Activated naive CD4-positive, alpha-beta T cell treated with anti-CD3 and anti-CD28 coated beads, Interleukin-2, amount 50 U/mL, for 16 hours (primary cell): ENCODE measurements around the gene ATE1.
"Not testable (repeated sequence)": the region's sequence is repeated elsewhere in the genome, so short reads cannot be mapped to it uniquely, and the experiment has no call there.

Experiments
- DNase-seq: peaks from one replicate; pipeline ENCODE4 v3.0.0-alpha.2; 2020

Gene ATE1

DNA sequence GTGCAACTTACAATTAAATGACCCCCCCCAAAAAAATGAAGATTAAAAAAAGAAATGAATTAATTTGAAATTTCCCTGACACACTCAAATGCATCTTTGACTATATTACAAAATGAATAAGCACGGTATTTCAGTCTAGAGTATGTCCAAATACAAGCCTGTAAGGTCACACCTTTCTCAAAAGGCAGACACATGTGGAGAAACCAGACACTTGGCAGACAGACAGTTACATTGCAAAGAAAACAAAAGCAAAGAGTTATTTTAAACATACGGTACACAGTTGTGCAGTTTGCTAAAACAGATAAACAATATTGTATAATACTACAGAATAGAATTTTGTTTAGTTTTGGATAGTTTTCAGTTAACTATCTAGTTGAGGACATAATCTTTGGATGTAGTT lies 153.0 kb downstream of the ATE1 start:
- no peak for DNase-seq

DNA sequence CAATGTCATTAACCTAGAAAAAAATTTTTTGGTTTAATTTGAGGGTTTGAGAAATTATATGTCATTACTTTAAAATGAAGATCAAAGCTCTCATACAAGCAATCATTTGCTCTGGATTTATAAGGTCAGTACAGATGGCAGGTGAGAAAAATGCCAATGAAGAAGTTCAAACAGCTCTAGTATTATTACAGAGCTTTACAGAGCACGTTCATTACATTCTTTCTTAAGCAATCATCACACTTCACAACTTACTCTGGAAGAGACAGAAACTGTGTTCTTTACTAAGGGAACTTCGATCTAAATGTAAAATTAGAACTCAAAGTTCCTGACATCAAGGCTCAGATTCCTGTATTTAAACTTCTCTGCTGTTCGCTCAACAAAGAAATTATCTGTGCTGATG lies 153.4 kb downstream of the ATE1 start:
- DNase-seq, result no peak

DNA sequence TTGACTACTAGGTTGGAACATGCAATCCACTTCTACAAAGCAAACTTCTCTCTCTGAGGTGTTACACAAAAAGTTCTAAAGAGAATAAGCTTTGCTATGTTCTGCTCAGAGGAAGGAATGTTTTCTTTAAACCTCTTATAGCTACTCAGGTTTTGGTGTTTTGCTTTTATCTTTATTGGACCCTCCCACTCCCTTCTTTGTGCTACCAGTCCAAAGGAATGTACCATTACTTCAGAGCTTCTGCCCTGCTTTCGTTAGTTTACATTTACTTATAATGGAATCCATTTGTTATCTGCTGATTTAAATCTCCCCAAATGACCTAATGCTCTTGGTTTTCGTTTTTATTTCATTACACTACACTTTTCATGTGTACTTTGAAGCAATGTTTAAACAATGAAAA lies 154.9 kb downstream of the ATE1 start:
- no peak for DNase-seq

DNA sequence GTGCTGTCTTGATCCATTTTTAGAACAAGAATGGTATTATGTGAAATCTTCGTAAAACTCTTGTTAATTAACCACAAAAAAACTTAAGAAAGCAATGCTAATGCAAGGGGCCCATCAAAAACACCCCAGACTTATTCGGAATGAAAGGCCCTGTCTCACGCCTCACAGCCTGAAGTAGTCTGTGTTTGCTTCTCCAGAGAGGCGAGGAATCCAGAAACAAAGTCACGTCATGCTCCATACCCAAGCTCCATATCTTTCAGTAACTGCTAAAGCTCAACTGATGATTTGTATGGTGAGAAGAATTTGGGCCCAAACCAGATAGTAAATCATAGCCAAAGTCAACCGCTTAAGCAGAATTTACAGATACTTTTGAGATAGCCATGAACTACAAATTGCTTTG lies 155.4 kb downstream of the ATE1 start:
- DNase-seq, result no peak

DNA sequence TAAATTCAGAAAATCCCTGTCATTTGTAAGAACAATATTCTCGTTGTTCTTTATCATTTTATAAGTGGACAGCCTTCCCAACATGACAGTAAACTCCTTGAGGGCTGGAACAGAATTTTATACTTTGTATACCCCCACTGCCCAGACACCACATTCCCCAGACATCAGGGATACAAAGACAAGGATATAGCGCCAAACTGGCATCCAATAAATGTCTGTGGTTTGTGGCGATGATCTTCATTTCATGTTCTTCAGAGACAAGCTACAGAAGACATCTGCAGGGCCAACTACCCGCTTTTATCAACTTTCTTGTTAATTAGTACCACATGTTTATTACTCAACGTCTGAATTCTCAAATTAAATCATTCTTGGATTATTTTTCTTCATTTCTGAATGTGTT lies 155.9 kb downstream of the ATE1 start:
- no peak for DNase-seq

DNA sequence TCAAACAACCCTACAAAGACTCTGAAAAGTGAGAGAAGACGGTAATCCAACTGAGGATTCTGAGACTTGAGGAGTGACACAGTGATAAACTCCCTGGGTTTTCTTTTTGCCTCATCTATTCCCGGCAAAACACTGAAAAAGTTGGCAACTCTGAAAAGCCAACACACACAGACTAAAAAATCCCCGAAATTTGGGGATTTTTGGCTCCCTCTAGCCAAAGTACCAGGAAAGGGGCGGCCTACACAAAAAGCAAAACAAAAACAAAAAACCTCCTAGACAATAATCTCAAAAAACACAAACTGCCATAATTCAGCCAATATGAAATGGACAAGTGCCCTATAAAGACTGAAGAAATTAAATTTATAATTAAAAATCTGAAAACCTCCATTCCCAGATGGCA lies 161.4 kb downstream of the ATE1 start:
- DNase-seq, result no peak

DNA sequence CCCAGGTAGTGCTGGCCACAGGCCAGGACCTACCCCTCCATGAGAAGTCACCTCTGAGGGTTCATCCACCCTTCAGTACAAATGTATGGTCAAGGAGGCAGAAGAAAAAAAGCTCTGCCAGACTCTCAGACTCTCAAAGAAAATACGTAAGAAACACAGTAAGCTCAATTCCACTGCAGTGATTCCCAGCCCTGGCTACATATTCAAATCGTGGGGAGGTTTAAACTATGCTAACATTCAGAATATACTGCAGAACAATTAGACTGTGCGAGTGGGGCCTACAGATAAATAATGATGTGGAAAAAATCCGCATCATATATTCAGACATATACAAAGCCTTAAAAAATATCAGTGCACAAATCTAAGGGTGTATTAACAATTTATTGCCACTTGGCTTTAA lies 162.6 kb downstream of the ATE1 start:
- DNase-seq, result no peak

DNA sequence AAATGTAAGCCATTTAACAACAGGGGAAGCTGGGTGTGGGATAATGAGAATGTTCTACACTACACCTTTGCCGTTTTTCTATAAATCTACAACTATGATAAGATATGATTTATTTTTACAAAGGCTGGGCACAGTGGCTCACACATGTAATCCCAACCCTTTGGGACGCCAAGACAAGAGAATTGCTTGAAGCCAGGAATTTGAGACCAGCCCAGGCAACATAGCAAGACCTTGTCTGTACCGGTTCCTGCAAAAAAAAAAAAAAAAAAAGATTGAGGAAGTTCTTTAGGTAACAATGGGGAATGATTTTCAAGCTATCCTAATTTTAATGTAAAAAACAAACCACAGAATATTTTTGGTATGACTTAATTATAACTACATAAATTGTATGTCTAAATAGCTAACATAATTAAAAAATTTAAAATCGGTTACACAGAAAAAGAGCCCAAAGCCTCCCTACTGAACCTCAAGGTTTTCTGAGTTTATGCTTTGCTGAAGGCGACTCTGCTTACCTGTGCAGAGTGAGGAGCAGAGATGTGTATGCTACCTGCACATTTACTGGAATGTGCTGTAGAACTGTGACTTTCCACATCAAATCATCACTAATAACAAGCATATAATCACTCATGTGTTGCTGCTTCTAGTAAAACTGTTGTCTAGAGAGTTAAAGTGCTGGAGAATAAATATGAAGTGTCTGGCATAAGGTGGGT lies 163.4 kb downstream of the ATE1 start:
- DNase-seq, result no peak

DNA sequence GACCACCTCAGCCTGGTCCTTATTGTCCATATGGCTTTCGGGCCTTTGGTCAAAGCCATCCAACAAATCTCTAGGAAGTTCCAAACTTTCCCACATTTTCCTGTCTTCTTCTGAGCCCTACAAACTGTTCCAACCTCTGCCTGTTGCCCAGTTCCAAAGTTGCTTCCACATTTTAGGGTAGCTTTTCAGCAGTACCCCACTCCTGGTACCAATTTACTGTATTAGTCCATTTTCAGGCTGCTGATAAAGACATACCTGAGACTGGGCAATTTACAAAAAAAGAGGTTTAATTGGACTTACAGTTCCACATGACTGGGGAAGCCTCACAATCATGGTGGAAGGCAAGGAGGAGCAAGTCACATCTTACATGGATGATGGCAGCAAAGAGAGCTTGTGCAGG lies 170.6 kb downstream of the ATE1 start:
- not testable (repeated sequence) for DNase-seq

DNA sequence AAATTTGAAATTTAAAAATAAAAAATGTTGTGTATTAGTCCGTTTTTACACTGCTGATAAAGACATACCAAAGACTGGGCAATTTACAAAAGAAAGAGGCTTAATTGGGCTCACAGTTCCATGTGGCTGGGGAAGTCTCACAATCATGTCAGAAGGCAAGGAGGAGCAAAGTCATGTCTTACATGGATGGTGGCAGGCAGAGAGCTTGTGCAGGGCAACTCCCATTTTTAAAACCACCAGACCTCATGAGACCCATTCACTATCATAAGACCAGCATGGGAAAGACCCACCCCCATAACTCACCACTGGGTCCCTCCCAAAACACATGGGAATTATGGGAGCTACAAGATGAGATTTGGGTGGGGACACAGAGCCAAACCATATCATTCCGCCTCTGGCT lies 172.3 kb downstream of the ATE1 start:
- not testable (repeated sequence) for DNase-seq

DNA sequence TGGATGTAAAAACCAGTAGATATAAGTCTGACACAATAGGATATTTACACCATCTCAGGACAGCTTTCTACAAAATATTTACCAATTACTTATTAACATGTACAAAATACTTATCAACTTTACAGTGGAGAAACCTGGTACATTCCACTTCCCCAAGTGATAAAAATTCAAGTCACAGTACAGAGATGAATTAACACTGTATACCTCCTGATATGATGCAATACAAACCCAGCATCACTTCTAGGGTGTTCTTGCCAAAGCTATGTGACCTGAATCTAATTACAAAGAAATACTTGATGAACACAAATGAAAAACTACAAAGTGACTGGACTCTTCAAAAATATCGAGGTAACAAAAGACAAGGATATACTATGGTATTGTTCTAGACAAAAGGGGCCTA lies 173.2 kb downstream of the ATE1 start:
- DNase-seq, result no peak

DNA sequence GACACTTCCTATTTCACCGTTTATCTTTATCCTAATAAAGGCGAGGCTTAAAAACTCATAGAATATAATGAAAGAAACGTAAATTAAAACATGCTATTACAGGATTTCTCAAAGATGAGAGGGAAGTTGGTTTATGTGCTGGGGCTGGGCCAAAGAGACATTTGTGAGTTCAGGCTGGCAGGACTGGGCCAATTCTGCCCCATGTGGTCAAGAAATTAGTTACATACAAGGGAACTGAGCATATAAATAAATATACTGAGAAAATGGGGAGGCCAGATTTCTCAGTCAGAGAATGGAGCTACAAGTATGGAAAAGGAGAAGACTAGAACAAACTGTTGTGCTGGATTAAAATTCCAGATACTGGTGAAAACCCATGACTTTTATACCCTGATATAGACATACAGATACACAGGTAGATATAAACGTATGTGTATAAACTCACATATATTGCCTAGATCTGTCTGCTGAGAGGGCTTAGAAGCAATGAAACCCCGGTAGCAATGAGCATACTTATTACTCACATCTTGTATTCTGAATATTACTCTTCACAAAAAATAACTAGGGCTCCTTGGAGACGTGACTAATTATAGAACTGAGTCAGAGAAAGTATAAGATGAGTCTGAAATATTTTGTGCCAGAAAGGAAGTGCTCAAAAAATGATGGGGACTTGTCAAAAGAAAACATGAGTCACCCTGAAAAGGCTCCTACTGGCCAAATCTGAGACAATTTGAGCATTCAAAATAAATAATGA lies 173.9 kb downstream of the ATE1 start:
- no peak for DNase-seq

DNA sequence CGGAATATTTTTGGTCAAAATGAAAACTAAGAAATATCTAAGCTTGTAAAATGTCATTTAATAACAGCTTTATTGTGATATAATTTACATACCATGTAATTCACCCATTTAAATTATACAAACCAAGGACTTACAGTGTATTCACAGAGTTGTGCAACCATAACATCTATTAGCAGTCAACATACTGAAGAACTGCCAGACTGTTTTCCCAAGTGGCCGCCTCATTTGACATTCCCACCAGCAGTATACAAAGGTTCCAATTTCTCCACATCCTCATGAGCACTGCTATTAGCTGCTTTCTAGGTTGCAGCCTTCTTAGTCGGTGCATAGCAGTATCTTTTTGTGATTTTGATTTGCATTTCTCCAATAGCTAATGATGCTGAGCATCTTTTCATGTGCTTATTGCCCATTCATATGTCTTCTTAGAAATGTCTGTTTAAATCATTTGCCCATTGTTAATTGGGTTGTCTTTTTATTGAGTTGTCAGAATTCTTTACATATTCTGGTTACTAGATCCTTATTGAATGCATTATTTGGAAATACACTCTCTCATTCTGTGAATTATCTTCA lies 176.6 kb downstream of the ATE1 start:
- no peak for DNase-seq

DNA sequence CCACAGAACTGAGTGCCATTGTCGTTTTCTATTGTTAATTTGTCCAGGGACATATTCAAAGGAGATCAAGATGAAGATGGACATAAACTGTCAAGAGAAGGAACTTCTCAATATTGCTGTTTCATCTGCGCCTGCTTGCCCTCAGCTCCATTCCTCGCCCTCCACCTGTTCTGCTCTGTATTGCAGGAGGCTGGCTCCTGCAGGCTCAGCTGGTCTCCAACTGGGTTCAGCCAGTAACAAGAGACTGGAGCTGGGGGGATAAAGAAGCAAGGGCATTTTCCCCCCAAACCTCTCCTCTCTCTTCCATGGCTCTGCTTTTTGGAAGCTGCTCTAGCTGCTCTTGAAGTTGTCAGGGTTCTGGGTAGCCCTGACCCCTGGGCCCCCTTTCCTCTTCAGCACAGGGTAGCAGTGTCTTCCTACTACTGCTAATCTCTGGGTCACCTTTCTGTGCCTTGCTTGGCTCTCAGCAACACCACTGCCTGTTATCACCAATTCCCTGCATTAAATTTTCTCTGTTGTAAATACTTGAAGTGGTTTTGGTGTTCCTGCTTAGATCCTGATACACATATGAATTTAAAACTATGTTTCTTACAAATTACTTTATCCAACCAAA lies 180.6 kb downstream of the ATE1 start:
- DNase-seq, result no peak

DNA sequence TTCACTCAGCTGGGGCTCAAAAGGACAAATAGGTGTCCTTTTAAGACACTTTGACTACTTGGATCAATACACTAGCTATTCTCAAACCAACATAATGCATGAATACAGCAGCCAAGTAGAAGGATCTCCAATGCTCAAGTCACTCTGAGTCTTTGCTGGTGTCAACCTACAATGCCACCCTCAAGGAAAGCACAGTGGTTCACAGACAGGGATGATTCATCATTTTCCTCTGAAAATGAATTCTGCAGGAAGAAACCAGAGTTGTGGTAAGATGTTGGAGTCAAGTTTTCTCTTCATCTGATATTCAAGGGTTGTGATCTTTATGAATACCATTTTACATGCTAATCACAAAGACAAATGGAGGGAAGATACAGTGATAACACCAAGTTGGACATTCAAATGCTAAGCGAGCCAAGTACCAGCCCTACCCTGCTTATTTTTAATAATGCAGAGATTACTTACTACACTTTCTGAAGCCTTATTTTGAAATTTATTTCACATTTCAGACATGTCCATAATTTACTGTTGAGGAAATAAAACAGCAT lies 186.5 kb downstream of the ATE1 start:
- no peak for DNase-seq

DNA sequence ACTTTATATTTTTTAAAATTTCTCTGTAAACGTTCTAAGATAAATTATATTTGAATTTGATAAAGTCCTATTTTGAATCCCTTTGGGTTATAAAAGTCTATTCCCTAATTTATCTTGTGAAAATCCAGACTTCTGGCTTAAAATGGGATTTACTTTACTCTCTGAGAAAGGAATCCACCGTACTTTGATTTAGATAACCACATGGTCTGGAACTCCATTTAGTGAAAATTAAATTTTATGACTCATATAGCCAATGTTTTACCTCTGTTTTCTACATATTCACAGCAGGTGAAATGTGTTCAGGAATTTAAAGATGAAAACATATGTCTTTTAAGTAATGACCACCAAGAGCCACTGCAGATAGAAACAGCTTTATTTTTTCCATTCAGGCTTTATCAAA lies 187.8 kb downstream of the ATE1 start:
- DNase-seq, result no peak

DNA sequence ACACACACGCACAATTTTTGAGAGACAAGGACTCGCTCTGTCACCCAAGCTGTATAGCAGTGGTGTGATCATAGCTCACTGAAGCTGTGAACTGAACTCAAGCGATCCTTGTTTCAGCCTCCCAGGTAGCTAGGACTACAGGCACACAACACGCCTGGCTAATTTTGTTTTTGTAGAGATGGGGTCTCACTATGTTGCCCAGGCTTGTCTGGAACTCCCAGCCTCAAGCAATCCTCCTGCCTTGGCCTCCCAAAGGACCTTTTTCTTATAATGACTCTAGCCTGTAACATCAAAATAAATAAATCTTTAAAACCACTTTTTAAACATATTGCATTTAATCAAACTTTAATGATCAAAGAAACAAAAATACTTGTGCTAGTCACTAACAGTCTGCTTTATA lies 188.7 kb downstream of the ATE1 start:
- DNase-seq, result no peak

DNA sequence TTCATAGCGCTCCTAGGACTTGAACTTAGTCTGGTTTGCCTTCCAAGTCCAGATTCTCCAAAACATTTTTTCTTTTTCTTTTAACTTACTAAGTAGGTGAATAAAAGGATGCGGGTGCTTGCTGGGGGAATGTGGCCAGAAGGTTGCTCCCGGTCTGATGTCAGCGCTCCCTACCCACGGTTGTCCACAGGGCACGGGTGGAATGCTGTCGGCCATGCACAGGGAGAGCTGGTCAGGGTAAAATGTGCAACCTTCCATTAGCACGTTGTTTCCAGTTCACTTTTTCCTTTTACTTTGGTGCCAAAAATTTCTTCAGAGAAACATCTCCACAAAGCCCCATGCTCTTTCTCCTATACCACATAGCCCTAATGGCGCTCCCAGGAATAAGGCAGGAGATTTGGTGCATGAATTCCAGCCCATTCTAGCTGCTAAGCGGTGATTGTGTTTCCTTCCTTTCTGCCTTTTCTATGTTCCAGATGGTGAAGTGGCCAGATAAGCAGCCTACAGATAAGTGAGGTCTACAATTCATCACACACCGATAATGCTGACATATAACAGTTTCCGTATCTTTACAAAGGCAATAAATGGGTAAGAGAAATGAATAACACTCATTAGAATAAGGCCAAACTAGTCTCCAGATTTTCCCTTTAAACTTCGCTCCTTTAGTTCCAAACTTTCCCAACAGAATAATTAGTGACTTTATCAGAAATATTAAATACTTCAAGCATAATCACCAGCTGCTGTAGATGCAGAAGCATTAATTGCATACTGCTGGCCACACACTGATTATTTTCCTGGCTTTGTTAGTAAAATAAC lies 191.3 kb downstream of the ATE1 start:
- DNase-seq, result no peak

DNA sequence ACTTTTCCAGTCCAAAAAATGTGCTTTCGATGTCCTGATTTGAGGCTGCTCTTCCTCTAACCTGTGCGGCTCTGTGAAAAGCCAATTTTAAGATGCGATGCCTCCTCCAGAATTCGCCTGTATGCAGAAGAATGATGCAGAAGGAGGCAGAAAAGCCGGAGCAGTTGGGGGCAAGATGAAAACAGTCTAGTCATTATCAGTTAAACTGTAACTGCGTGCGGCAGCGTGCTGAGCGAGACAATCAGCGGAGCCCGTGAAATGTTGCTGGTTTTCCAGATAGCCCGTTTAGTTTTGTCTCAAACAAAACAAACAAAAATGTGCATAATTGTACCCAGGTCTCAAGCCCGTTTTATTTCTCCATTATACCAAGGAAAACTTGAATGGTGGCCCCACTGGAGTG lies 192.6 kb downstream of the ATE1 start:
- no peak for DNase-seq

DNA sequence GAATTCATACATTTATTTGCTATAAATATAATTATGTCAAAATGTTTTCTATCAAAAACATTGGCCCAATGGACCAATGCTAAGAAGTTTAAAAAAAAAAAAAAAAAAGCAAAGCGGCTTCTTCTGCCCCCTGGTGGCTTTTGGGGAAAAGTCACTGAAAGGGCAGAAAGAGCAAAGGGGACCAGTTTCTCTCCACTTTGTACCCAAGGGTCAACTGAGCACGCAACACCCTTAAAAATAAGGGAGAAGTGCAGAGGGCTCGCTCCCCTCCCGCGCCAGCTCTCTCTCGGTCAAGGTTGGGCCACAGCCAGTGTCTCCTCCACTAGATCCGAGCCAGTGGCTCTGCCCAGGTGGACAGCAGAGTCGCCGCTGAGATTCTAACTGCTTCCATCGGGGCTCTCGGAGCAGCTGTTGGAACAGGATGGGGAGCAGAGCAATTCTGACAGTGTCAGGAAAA lies 193.2 kb downstream of the ATE1 start:
- DNase-seq, result no peak

DNA sequence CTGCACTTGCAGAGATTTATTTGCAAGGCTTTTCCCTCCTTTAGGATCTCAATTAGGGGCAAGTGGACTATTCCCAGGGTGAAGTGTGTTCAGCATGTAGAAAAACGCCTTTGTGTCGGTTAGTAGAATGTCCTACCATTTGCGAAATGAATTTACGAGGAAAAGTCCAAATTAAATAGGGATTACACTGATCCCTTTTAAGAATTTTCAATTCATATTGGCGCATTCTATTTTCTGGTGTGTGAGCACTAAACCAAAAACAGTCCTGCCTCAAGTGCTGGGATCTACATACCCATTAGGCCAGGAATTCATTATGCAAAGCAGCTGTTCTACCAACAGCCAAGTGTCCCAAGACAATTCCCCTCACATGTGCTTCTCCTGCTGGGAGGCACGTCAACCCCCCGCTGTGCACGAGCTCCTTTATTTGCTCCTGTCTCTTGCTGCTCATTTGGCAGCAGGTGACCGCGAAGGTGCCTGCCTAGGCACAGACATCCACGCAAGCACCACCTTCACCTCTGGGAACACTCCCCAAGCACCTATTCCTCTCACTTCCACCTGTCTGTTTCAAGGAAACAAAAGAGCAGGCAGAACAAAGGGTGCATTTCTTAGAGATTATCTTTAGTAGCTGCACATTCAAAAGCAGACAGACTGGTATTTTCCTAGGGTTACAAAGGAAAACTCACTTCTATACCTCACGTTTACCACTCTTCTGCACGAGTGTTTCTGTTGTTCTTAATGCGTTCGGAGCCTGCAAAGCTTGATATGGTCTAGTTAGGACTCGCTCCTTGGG lies 195.0 kb downstream of the ATE1 start:
- DNase-seq, result no peak

DNA sequence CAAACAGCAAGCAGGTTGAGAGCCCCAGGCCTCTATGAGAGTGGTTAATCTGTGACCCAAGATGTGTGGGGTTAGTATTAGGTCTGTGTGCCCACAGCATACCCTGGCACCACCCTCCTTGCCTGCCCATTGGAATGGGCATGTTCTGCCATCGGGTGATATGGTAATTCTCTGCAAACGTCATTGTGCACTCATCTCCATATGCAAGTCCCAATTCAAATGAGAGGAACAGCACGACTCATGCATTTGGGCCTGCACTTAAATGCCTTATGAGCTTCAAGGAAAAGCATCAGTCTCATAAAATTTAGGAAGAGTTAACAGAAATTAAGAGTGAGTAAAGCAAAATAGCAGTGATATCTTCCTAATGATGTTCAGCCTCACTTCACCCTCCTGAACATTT lies 195.7 kb downstream of the ATE1 start:
- no peak for DNase-seq
